Umbilical cord (tissue), 2 donors: Measurements from ENCODE around the gene TRMT2A. TPM values are rescaled to one million over a fixed set of nuclear protein-coding genes. Genes with fewer than 3 reads are reported as not detected.

Experiments used
- DNase-seq: peaks from one replicate; pipeline ENCODE4 v3.0.0-alpha.2; 2015; ENCODE audit warnings: low spot score
- total RNA-seq: library from RNA; depleted of rRNA; stranded (reverse); fragments of >200 nt; gene quantifications from one replicate; pipeline ENCODE4 v1.2.3, GENCODE V29; 2014; ENCODE audit warnings: low replicate concordance; ENCODE audit not compliant: insufficient read depth

The TRMT2A gene
- total RNA-seq, 1 donor from 2014 or later = 30.8 TPM

DNA sequence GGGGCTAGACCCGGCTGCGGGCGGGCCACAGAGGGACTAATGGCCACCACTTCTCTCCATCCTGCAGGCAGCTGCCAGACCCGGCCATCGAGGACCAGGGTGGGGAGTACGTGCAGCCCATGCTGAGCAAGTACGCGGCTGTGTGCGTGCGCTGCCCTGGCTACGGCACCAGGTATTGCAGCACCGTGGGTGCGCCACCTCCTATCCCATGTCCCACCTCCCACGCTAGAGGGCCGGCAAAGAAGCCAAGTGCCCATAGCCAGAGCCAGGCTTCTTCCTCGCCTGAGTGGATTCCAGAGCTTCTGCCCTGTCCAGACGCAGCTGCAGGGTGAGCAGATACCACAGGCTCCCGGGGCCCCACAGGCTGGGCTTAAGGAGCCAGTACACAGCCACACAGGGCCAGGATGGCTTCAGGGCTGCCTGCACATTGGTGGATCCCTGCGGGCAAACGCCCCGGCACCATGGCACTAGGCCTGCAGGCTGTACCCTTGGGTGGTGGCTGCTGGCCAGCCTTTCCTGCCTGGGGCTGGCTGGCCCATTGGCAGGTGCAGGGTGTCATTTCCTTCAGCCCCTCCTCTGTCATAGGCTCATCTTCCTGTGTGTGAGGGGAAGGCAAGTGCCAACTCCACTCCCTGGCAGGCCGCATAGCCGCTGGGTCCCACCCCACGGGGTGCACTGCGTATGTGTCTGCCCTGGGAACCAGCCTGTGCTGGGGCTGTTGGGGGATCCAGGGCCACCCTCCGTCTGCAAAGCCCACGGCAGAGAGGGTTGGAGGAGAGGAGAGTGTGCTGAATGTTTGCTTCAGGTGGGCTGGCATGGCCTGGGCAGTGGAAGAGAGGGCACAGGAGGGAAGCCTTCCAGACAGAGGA is 53.5 kb downstream of the TRMT2A start:
- DNase-seq = no peak

GRCh38 chr22:20062766-20063083 is 54.3 kb downstream of the TRMT2A start:
- no peak for DNase-seq

GRCh38 chr22:20062043-20062765 is 54.8 kb downstream of the TRMT2A start:
- no peak for DNase-seq

Other genes with a start within 250 kb of the TRMT2A start
- gene COMT, start 175.5 kb downstream of the TRMT2A start, total RNA-seq = 140 TPM
- gene TXNRD2, start 175.4 kb downstream of the TRMT2A start, total RNA-seq = 32.0 TPM
- 35.4 TPM for gene ARVCF, start 100.4 kb downstream of the TRMT2A start, total RNA-seq
- gene TANGO2, start 96.1 kb downstream of the TRMT2A start, total RNA-seq = 20.5 TPM
- 16.4 TPM for gene DGCR8, start 37.0 kb downstream of the TRMT2A start, total RNA-seq
- 265 TPM for gene RANBP1, start 1.1 kb downstream of the TRMT2A start, total RNA-seq
- gene ZDHHC8, start 14.6 kb upstream of the TRMT2A start, total RNA-seq = 2.2 TPM
- gene CCDC188, start 33.8 kb upstream of the TRMT2A start, total RNA-seq = not detected
- 1.4 TPM for gene RTN4R, start 151.1 kb upstream of the TRMT2A start, total RNA-seq
- 40.0 TPM for gene DGCR6L, start 202.8 kb upstream of the TRMT2A start, total RNA-seq